ENCODE data around the gene SCN2B. TPM values are rescaled to one million over a fixed set of nuclear protein-coding genes. Genes with fewer than 3 reads are reported as not detected.

The SCN2B gene
- polyA plus RNA-seq, 1 of the 3 experiments (the other 2 are of a cell fraction) = 0.05 TPM

GRCh38 chr11:118154641-118155040 lies 21.8 kb downstream of the SCN2B start:
- Histone ChIP-seq H3K27me3 (ENCODE audit: insufficient read depth) (peaks cover 77% of the 10 kb centered on the region), H3K27ac (ENCODE audit: low read depth in 2 of 2, low read length in 1 of 2) (no peak overlapping the region), H3K4me1 (ENCODE audit: control insufficient read depth in 1 of 2, insufficient read depth in 2 of 2, low read depth in 1 of 2, low read length in 1 of 2) (peaks cover 0 to 16% of the 10 kb centered on the region in 2 experiments; a peak in 1 of 4 replicates), H3K9me3 (no peaks in the 10 kb centered on the region), H2AFZ (ENCODE audit: low read depth) (no peak overlapping the region), H3K4me3 (ENCODE audit: low read depth in 2 of 2, low read length in 1 of 2) (no peak overlapping the region), H3K9me2 (no peaks in the 10 kb centered on the region), H3K79me2 (ENCODE audit: insufficient read depth) (no peaks in the 10 kb centered on the region), H3K4me2 (no peak overlapping the region), H3K36me3 (replicated peaks in 1 of 2; ENCODE audit: control insufficient read depth in 1 of 2, insufficient read depth in 2 of 2, low read length in 1 of 2) (no peaks in the 10 kb centered on the region), H3F3A (replicated peaks; ENCODE audit: insufficient read depth) (no peaks in the 10 kb centered on the region), H4K20me1 (ENCODE audit: insufficient read depth) (no peaks in the 10 kb centered on the region), H3K9ac (no peak overlapping the region)
- ChIA-PET CTCF (interaction anchor here (1.4 to 6.0 kb wide), 6 partner anchors 9 to 97 kb away, joined by 3 to 84 read pairs (median 10); partner anchors contain the start of gene MPZL3), POLR2A (no interaction called here)
- TF ChIP-seq TAF1 (IDR thresholded peaks at IDR 0.05; ENCODE audit: borderline replicate concordance, low read depth, low read length) (no peak), NRF1 (IDR thresholded peaks at IDR 0.05; ENCODE audit: low read depth, low read length) (no peak), NFIC (IDR thresholded peaks at IDR 0.05; ENCODE audit: borderline replicate concordance) (no peak), SMC3 (IDR thresholded peaks at IDR 0.05; ENCODE audit: low read depth, low read length) (no peak), PBX3 (IDR thresholded peaks at IDR 0.05) (no peak), GABPA (IDR thresholded peaks at IDR 0.05; ENCODE audit: low read depth) (no peak), REST (IDR thresholded peaks at IDR 0.05; ENCODE audit: low read depth, low read length) (no peak), FOXJ3 (CRISPR knock-in tag; IDR thresholded peaks at IDR 0.05) (no peak), TCF12 (IDR thresholded peaks at IDR 0.05) (no peak), CHD2 (IDR thresholded peaks at IDR 0.05; ENCODE audit: low read length, partially characterized antibody) (no peak), IRF3 (IDR thresholded peaks at IDR 0.05; ENCODE audit: low read depth, low read length) (no peak), EZH2phosphoT487 (IDR thresholded peaks at IDR 0.05; ENCODE audit: borderline replicate concordance, low read depth) (no peak), CTCF (IDR thresholded peaks at IDR 0.05) (no peak), FOSL2 (IDR thresholded peaks at IDR 0.05; ENCODE audit: borderline replicate concordance, low read depth) (no peak), MAX (IDR thresholded peaks at IDR 0.05; ENCODE audit: low read depth) (no peak), RCOR1 (IDR thresholded peaks at IDR 0.05; ENCODE audit: low read length) (no peak), FOXM1 (IDR thresholded peaks at IDR 0.05; ENCODE audit: low read depth) (no peak), USF1 (IDR thresholded peaks at IDR 0.05; ENCODE audit: borderline replicate concordance, low read depth) (no peak), YY1 (IDR thresholded peaks at IDR 0.05; ENCODE audit: low read depth) (no peak), RXRA (IDR thresholded peaks at IDR 0.05; ENCODE audit: borderline replicate concordance, low read depth) (no peak)
- WGBS (ENCODE audit: low lambda C conversion rate) = 100% methylated on average over 1 of the region's 1 CpG
- no peak for DNase-seq

Data from SK-N-SH (cell line).